Psoas muscle (tissue), 8 donors: ENCODE measurements around the gene SBNO2. TPM values are rescaled to one million over a fixed set of nuclear protein-coding genes. Genes with fewer than 3 reads are reported as not detected.

Experiments used
- ATAC-seq, 4 donors: fragments of 200-7000 bp; cut with Tn5 transposase; one replicate each; pipeline ENCODE4 v1.9.1; 2020; ENCODE audit warnings: moderate library complexity in 3 of 4, mild to moderate bottlenecking in 2 of 4
- DNase-seq, 2 donors: peaks; one replicate each; pipeline ENCODE4 v3.0.0-alpha.2; 2020
- H3K27ac ChIP-seq: fragments of 200-600 bp; one replicate; pipeline ENCODE4 v1.8.0; 2022
- H3K27me3 ChIP-seq, 3 donors: fragments of 200-600 bp in 1 of 3; one replicate each; pipeline versions ENCODE4 v1.6.1 to v1.8.0; 2013 to 2022; ENCODE audit warnings: low read length in 2 of 3, mild to moderate bottlenecking in 2 of 3, moderate library complexity in 1 of 3; ENCODE audit not compliant: insufficient read depth in 3 of 3
- H3K36me3 ChIP-seq, 2 donors: fragments of 200-600 bp in 1 of 2; one replicate each; pipeline versions ENCODE4 v1.6.1 to v1.8.0; 2013 to 2022; ENCODE audit warnings: low read depth in 1 of 2, mild to moderate bottlenecking in 1 of 2, moderate library complexity in 1 of 2; ENCODE audit not compliant: insufficient read depth in 1 of 2
- H3K4me1 ChIP-seq: fragments of 200-600 bp; one replicate; pipeline ENCODE4 v1.8.0; 2022
- H3K4me3 ChIP-seq: fragments of 200-600 bp; one replicate; pipeline ENCODE4 v1.8.0; 2022; ENCODE audit warnings: mild to moderate bottlenecking
- H3K9me3 ChIP-seq: fragments of 200-600 bp; one replicate; pipeline ENCODE4 v1.8.0; 2022
- WGBS, 3 donors: extraction: QIAGEN DNeasy Blood & Tissue Kit; methylation state at CpG; one replicate each; pipeline versions ENCODE4 v1.1.6 to v1.1.7; 2013; 5-methylcytosine and 5-hydroxymethylcytosine counted together
- intact Hi-C, 2 donors: fragments of 100-400 bp; cut with DNase I; formaldehyde crosslinking; loops; one replicate each; pipeline versions ENCODE4 v1.11.0 to v1.14.2; 2022
- polyA plus RNA-seq, 3 donors: library from polyadenylated mRNA; stranded (reverse); fragments of 200-250 nt; gene quantifications; one replicate each; pipeline ENCODE4 v1.2.3, GENCODE V29; 2013
- total RNA-seq, 4 donors: library from RNA; stranded (reverse); fragmentation: NEBNext Ultra II Directional in 2 of 4; extraction: Animal tissue kit (Norgen Biotek cat#: 25700) in 2 of 4; gene quantifications; one replicate each; pipeline versions ENCODE4 v1.2.1 to v1.2.4, GENCODE V29; 2021 to 2023
- TF ChIP-seq, protein P1 (sequence below): fragments of 200-600 bp; IDR thresholded peaks from one replicate; pipeline ENCODE4 v1.8.0; 2022; ENCODE audit warnings: antibody characterized with exemption
- donor health status: healthy with polysubstance abuse.
- donor health status: DM: no; HTN: no; CAD: no; lungs with moderate emphysema.
- donor health status: Bipolar disorder and iron deficiency.
- donor health status: healthy.
- donor health status: DM: yes; HTN: yes; CAD: no.
- donor health status: DM: no; HTN: no; CAD: no.
- donor health status: DM: no; HTN: no; CAD: no.
- donor health status: DM: yes; HTN: yes; CAD: no.

The SBNO2 gene
- total and polyA plus RNA-seq, 7 donors: 18.5 to 138 (median 47.2) TPM

GRCh38 chr19:1119475-1120217, 54.4 kb downstream of the SBNO2 start:
- intact Hi-C loops: no loop called here
- H3K36me3 ChIP-seq: peaks cover 7 to 100% of the 10 kb centered on the region in 2 donors
- DNase-seq: peak in 1 of 2 donors; percentile 50
- no peak for ATAC-seq
- H3K9me3 ChIP-seq: no peaks in the 10 kb centered on the region
- WGBS, 3 donors: 90 to 93% (median 93%) methylated on average over 50 of the region's 50 CpGs
- H3K27ac ChIP-seq: no peak overlapping the region
- TF ChIP-seq, protein P1, sequence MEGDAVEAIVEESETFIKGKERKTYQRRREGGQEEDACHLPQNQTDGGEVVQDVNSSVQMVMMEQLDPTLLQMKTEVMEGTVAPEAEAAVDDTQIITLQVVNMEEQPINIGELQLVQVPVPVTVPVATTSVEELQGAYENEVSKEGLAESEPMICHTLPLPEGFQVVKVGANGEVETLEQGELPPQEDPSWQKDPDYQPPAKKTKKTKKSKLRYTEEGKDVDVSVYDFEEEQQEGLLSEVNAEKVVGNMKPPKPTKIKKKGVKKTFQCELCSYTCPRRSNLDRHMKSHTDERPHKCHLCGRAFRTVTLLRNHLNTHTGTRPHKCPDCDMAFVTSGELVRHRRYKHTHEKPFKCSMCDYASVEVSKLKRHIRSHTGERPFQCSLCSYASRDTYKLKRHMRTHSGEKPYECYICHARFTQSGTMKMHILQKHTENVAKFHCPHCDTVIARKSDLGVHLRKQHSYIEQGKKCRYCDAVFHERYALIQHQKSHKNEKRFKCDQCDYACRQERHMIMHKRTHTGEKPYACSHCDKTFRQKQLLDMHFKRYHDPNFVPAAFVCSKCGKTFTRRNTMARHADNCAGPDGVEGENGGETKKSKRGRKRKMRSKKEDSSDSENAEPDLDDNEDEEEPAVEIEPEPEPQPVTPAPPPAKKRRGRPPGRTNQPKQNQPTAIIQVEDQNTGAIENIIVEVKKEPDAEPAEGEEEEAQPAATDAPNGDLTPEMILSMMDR: no peak
- no peaks in the 10 kb centered on the region for H3K4me1 ChIP-seq
- no peaks in the 10 kb centered on the region for H3K27me3 ChIP-seq
- H3K4me3 ChIP-seq: no peak overlapping the region

DNA sequence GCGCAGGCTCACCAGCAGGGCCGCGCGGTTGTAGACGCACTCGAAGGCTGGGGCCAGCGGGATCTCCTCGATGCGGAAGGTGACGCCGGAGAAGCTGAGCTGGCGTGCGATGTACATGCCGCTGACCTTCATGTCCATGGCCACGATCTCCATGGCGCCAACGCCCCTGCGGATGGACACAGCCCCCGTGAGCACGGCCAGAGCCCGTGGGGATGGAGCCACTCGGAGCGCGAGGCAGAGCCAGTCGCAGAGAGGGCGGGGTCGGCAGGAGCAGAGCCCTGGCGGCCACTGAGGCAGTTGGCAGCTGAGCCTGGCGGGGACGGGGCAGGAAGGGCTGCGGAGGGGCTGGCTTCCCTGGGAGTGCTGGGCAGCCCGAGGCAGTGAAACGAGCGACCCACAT, 55.1 kb downstream of the SBNO2 start:
- H3K4me3 ChIP-seq: no peak overlapping the region
- H3K27ac ChIP-seq: no peak overlapping the region
- H3K27me3 ChIP-seq: no peaks in the 10 kb centered on the region
- no peak for DNase-seq
- H3K9me3 ChIP-seq: no peaks in the 10 kb centered on the region
- TF ChIP-seq, protein P1: no peak
- no peak for ATAC-seq
- H3K4me1 ChIP-seq: no peaks in the 10 kb centered on the region
- peaks cover 6 to 100% of the 10 kb centered on the region in 2 donors for H3K36me3 ChIP-seq
- 93 to 95% (median 94%) methylated on average over 33 to 34 of the region's 34 CpGs for WGBS, 3 donors
- intact Hi-C loops: no loop called here

DNA sequence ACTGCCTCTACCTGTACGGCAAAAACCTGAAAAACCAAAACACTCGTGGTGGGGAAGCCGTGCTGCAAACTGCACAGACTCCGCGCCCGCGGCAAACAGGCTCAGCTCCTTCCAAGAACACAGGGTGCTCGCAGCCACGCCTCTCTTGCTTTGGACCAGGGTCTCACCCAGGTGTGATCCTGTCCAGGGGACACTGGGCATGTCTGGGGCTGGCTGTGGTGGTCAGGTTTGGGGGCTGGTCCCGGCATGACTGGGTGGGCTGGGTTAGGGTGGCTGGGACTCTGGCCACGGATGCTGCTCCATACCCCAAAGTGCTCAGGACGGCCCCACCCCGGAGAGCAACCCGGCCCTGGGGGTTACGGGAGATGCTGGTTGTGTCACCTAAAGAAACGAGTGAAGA, 56.4 kb downstream of the SBNO2 start:
- Histone ChIP-seq H3K36me3 (peaks cover 6 to 96% of the 10 kb centered on the region in 2 donors), H3K4me3 (no peak overlapping the region), H3K9me3 (no peaks in the 10 kb centered on the region), H3K4me1 (no peaks in the 10 kb centered on the region), H3K27me3 (no peaks in the 10 kb centered on the region), H3K27ac (no peak overlapping the region)
- ATAC-seq (no peak), DNase-seq (no peak)
- TF ChIP-seq, protein P1: no peak
- intact Hi-C loops: no loop called here
- 95 to 96% (median 96%) methylated on average over 16 of the region's 16 CpGs for WGBS, 3 donors

DNA sequence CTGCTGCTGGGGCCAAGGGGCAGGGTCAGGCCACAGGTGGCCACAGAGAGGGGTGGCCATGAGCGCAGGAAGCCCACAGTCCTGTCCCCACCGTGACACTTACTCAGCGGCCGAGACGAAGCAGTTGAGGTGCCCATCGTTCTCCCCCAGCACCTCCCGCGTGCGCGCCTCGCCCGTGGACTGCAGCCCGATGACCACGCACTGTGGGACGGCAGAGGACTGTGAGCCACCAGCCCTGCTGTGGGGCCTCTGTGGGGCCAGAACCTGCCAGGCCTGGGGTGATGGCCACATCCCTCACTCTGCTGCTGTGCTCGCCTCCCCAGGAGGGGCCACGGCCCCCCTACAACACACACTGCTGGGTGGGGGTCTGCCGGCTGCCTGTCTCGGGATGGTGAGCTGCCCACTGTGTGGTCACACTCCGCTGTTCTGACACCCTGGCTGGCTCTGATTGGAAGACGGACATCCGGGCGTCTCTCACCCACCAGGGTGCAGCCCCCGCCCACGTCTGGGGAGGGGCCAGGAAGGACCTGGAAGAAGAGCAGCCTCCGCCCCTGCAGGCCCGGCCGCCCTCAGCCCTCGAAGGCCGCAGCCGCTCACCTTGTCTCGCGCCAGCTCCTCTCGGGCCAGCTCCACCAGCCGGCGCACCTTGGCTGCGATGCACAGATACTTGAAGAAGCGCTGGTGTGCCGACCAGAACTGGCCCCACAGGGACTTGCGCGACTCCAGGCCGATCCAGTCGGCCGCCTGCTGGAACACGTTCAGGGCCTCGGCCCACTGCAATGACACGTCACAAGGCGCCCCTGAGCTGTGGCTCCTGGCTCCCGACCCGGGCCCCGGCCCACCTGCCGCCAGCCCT, 57.1 kb downstream of the SBNO2 start:
- WGBS, 3 donors: 91 to 93% (median 92%) methylated on average over 47 to 52 of the region's 52 CpGs
- DNase-seq: peak in 1 of 2 donors; percentile 51

More for the DNA sequence above, 57.1 kb downstream of the SBNO2 start:
- Histone ChIP-seq H3K36me3 (peaks cover 6 to 96% of the 10 kb centered on the region in 2 donors), H3K9me3 (no peaks in the 10 kb centered on the region), H3K27ac (no peak overlapping the region), H3K27me3 (no peaks in the 10 kb centered on the region), H3K4me3 (no peak overlapping the region), H3K4me1 (no peaks in the 10 kb centered on the region)
- intact Hi-C loops: no loop called here
- no peak for ATAC-seq
- TF ChIP-seq, protein P1: no peak
